GM18505 (cell line): ENCODE results near the gene ABO.
"Not testable (repeated sequence)": the region's sequence is repeated elsewhere in the genome, so short reads cannot be mapped to it uniquely, and the experiment has no call there.

Experiments used
- ATAC-seq: cut with Tn5 transposase; IDR thresholded peaks from one replicate; pipeline ENCODE4 v1.9.1; 2021; ENCODE audit not compliant: unreplicated experiment
- POLR2A ChIP-seq: IDR thresholded peaks from 4 replicates; pipeline ENCODE4 v1.6.1; 2011; ENCODE audit warnings: borderline replicate concordance; ENCODE audit not compliant: insufficient read depth, insufficient read length; ENCODE audit errors: extremely low read depth

Gene ABO

DNA sequence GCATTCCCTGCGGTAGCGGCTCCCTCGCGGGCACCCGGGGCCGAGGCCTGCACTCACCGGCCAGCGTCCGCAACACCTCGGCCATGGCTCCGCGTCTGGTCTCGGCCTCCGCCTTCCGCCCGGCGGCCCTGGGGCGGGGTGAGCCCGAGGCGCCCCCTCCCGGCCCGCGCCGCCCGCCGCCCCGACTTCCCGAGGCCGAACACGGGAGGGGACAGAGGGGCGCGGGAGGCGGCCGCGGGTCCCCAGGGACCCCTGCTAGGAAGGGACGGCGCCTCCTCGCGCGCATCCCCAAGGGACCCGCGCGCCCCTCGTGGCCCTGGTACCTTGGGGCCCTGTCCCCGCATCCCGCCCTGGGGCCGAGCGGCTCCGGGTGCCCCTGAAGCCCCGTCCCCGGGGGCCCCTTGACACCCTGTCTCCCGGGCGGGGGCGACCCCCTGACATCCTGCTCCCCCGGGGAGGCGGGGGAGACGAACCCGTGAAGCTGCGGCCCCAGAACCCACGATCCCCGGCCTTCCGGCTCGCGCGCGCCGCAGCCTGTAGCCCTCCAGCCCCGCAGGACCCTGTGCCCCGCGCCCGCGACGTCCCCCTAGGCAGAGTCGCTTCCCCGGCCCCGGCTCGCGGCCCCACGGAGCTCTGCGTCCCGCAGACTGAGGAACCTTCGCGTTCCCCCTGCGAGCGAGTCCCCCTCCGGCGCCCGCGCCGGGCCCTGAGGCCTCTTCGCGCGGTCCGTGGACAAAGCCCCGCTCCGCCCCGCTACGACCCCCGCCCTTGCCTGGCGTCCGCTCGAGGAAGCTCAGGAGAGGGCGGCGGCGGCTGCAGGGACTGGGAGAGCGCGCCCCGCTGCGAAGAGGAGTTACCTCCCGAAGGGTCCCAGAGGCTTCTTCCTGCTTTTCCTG, at the start of gene ABO:
Gene ABO (minus strand): TSS at position 97 of the 896 bp plus-strand sequence.
- TF ChIP-seq POLR2A: no peak
- ATAC-seq: no peak

DNA sequence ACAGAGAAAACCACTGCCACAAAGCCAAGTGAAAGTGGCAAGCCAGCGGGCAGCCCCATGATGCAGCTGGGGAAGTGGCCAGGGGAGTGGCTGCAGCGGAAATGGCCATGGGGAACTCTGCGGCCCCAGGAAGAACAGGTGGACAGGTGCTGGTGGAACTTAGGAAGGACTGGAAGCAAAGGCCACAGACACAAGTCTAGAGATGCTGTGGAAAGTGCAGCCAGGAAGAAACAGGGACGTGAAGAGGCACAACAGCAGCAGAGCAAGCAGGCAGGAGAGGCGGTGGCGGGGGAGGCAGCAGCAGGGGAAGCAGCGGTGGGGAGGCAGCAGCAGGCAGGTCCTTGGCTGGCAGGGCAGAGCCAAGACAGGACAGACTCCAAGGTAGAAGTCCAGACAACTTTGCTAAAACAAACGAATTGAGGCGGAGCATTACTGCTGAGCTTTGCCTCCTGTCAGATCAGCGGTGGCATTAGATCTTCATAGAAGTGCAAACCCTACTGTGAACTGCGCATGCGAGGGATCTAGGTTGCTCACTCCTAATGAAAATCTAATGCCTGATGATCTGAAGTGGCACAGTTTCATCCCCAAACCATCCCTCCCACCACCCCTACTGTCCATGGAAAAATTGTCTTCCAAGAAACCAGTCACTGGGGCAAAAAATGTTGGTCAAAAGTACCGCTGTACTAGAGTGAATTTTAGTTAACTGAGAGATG, 49.1 kb upstream of the ABO start:
- TF ChIP-seq POLR2A: no peak
- ATAC-seq: no peak

DNA sequence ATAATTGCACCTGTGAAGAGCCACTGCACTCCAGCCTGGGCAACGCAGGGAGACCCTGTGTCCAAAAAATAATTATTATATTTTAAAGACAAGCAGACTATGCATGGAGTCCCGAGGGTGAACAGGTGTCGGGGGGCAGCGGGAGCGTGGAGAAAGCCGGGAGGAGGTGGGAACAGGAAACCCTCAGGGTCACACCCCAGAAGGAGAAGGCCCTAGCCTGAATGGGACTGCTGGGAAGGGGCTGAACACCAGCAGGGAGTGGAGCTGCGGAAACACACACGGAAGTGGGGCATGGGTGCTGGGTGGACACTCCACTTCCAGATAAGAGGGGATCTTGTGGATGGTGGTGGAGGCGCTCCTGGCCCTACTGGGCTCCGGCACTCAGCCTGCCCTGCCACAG, 48.2 kb upstream of the ABO start:
- ATAC-seq: no peak
- TF ChIP-seq POLR2A: no peak

DNA sequence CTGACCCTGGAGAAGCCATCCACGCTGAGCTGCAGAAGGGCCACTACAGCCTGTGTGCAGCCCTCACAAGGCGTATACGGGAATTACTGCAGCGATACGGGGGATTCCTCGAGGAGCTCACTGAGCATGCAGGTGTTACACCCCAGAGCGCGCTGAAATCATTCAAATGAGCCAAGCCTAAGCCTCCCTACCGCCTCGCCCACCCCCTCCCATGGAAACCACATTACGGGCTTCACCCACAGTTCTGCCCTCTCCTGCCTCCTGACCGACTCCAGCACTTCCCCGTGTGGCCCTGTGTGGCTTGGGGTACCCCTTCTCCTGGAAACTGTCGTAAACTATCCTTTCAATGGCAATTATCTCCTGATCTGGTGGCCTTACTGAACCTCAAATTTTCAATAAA, 47.7 kb upstream of the ABO start:
- ATAC-seq: no peak
- TF ChIP-seq POLR2A: no peak

DNA sequence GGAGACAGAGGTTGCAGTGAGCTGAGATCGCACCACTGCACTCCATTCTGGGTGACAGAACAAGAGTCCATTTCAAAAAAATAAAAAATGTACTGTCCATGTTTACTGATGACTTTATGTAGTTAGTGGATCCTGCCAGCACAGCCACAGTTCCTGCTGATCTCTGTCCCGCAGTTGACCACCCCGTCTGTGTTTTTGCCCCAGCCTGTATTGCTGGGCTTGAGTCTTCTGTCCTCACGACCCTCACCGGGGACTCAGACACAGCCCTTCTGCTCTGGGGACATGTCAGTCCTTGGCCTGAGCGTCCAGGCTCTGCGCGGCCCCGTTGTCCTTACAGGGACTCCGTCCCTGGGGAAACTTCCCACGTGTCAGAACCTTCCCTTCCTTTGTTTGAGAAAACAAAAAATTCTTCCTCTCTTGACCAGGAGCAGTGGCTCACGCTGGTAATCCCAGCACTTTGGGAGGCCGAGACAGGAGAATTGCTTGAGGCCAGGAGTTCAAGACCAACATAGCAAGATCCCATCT, 46.5 kb upstream of the ABO start:
- ATAC-seq: no peak
- no peak for TF ChIP-seq POLR2A

DNA sequence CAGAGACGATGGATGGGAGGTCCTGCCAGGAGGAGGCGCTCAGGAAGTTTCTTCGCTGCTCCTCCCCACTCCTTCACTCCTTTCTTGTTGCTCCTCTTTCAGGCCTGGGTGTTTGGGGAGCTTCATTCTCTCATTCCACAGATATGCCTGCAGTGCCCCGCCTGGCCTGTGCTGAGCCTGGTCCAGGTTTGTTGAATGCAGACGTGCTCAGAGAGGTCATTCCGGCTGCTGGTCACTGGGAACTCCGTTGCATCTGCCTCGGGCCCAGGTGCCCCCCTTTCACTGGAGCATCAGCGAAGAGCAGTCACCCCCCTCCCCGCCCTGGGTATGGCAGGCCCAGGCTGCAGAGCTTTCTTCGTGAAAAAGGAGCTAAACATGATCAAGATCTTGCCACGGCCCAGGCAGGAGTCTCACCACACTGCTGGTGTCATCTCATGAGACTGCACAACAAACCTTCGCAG, 45.5 kb upstream of the ABO start:
- no peak for ATAC-seq
- no peak for TF ChIP-seq POLR2A

DNA sequence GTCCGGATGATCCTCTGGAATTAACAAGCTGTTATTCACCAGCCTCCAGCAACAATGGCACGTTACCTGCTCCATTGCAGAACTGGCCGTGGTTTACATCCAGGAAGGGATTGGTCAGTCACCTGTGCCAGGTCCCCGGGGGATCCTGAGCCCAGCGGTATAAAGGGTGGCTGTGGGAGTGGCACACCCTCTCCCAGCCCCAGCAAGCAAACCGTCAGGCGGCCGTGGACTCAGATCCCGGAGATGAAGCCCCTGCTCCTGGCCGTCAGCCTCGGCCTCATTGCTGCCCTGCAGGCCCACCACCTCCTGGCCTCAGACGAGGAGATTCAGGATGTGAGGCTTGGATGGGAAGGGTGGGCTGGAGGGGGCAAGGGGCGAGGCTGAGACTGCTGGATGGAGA, 42.5 kb upstream of the ABO start:
- not testable (repeated sequence) for ATAC-seq

DNA sequence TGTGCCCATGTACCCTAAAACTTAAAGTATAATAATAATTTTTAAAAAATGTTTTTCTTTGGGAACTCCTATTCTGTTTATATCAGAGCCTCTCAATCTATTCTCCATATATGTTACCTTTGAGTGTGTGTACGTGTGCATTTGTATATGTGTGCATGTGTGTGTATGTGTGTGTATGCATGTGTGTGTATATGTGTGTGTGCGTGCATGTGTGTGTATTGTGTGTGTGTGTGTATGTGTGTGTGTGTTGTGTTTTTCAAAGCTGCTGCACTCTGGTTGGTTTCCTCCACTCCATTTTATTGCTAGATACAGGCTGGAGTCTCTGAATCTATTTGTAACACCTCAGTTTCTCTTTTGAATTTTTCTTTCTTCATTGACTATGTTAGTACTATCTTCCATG, 41.0 kb upstream of the ABO start:
- TF ChIP-seq POLR2A: no peak
- no peak for ATAC-seq

DNA sequence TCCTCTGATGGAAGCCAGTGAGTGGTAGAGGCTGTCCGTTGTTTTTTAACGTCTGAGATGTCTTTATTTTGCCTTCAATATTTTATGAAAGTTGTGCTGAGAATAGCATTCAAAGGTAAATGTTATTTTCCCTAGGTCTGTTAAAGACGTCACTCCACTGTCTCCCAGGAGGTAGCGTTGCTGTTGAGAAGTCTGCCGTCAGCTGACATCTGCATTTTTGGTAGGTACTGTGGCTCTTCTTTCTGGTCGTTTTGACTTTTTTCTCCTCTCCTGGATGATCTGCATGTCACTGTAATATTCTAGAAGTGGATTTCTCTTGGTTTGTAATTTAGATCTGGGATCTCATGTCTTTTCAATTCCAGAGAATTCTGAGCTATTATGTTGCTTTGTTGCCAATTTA, 34.6 kb upstream of the ABO start:
- no peak for TF ChIP-seq POLR2A
- ATAC-seq: no peak

DNA sequence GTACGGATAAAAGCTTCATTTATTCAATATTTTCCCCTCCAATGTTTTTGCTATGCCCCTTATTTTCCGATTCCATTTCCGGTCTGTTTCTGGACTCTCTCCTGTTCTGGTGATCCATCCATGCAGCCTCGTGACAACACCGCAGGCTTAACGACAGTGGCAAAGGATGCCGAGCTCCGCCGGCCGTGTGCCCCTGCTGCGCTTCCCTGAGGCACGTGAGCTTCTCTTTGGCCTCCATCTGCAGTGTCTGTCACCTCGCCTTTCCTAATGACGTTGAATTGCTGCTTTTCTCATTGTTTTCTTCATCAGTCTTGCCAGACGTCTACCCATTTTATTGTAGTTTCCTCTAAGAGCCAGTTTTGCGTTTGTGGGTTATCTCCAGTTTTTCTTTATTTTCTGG, 32.3 kb upstream of the ABO start:
- no peak for TF ChIP-seq POLR2A
- ATAC-seq: no peak

DNA sequence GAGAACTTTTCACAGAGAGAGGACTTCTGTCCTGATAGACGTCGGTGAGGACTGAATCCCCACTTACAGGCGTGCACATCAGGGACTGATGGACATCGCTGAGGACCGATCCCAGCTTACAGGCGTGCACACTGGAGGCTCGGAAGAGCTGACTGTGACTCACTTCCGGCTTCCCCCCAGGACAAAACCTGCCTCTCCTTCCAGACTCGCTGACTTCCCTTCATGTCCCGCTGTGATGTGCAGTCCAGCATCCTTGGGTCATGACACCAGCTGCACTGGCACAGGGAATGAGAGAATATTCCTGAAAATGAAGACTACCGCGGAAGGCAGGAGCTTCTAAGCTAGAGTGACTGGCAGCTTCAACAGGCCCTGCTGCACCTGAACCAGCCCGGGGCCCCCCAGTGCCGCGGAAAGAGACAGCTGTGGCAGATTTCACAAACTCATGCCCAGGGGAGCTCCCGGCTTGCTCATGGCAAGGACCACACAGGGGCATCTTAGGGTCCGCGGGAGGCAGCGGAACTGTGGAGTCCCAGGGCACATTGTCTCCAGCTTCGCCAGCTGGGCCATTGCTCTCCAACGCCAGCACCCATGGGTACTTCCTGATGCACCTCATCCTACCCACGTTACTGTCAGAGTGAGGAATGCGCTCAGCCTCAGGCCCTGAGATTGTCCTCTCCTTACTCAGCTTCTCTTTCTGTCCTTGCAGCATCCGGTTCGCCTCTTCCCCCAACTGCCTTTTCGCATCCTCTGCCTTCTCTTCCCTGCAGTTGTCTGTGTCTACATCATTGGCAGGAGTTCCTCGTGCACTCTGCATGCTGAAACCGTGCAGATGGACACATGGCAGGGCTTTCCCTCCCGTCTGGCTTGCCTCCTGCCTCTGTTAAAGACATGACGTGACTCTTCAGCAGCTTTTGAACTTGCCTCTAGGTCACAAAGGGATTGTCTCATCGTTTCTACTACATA, 31.5 kb upstream of the ABO start:
- no peak for ATAC-seq

DNA sequence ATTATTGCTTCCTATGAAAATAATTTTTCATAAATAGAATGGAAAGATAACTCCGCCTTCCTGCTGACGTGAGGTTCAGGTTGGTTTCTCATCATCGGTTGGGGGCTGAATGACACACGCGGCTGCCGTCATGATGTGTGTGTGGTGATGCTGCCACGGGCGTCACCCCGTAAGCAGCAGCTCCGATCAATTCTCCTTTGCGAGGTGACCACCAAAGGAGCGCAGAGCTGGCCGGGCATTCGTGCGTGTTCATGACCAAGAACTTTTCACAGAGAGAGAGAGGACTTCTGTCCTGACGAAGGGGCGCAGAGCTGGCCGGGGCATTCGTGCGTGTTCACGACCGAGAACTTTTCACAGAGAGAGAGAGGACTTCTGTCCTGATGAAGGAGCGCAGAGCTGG, 30.7 kb upstream of the ABO start:
- no peak for TF ChIP-seq POLR2A
- no peak for ATAC-seq

More for the DNA sequence above, 31.5 kb upstream of the ABO start:
- no peak for TF ChIP-seq POLR2A
